Panc1 (cell line): ENCODE measurements around the gene ONECUT1. TPM values are rescaled to one million over a fixed set of nuclear protein-coding genes. Genes with fewer than 3 reads are reported as not detected.
"Not testable (repeated sequence)": the region's sequence is repeated elsewhere in the genome, so short reads cannot be mapped to it uniquely, and the experiment has no call there.

Source experiments
- ATAC-seq: fragments of 200-7000 bp; cut with Tn5 transposase; 2 replicates; pipeline ENCODE4 v1.9.1; 2020; ENCODE audit warnings: mild to moderate bottlenecking, moderate library complexity
- BruUV-seq: library from RNA; stranded (reverse); fragments of 400-500 nt; replicated peaks from 2 replicates; lab custom pipeline; 2021; lab: Mats Ljungman, UMichigan
- CTCF ChIA-PET: fragments of 300-600 bp; sonication (Branson Sonifier 250); formaldehyde crosslinking; loops from one replicate; lab custom pipeline; 2022; ENCODE audit warnings: antibody characterized with exemption; lab: Charles Lee
- POLR2A ChIA-PET: fragments of 300-600 bp; sonication (Branson Sonifier 250); formaldehyde crosslinking; loops from one replicate; lab custom pipeline; 2022; ENCODE audit warnings: antibody characterized with exemption; lab: Charles Lee
- DNase-seq: peaks from one replicate; pipeline ENCODE4 v3.0.0-alpha.2; 2010; ENCODE audit warnings: low read depth, low spot score
- H3K27ac ChIP-seq: 2 replicates; pipeline ENCODE4 v1.5.1; 2011; ENCODE audit warnings: mild to moderate bottlenecking, low read length, inconsistent platforms
- H3K27me3 ChIP-seq: fragments of 200-500 bp; sonication (Bioruptor generic); 2 replicates; pipeline ENCODE4 v1.6.0; 2014; ENCODE audit warnings: low read length, inconsistent platforms; ENCODE audit not compliant: control insufficient read depth, insufficient read depth
- H3K36me3 ChIP-seq: fragments of 200-500 bp; sonication (Bioruptor generic); 2 replicates; pipeline ENCODE4 v1.5.1; 2014; ENCODE audit warnings: inconsistent platforms, mild to moderate bottlenecking, low read length, moderate library complexity; ENCODE audit not compliant: control insufficient read depth, insufficient read depth
- H3K4me1 ChIP-seq: 2 replicates; pipeline ENCODE4 v1.5.1; 2011; ENCODE audit warnings: inconsistent platforms, mild to moderate bottlenecking, low read length, moderate library complexity; ENCODE audit not compliant: control insufficient read depth, insufficient read depth
- H3K4me3 ChIP-seq, 2 experiments: 2 replicates each; pipeline ENCODE4 v1.5.1; 2011 to 2012; ENCODE audit warnings: low read depth in 2 of 2, low read length in 2 of 2, mild to moderate bottlenecking in 2 of 2, inconsistent platforms in 1 of 2, moderate library complexity in 1 of 2
- H3K9me3 ChIP-seq: fragments of 200-500 bp; sonication (Bioruptor generic); 2 replicates; pipeline ENCODE4 v1.5.1; 2014; ENCODE audit warnings: low read depth, mild to moderate bottlenecking, inconsistent platforms, low read length, moderate library complexity; ENCODE audit not compliant: control insufficient read depth, insufficient read depth
- CTCF ChIP-seq: fragments of 450-650 bp; IDR thresholded peaks from 2 replicates; pipeline ENCODE4 v1.5.1; 2017; ENCODE audit warnings: mild to moderate bottlenecking
- POLR2AphosphoS5 ChIP-seq: IDR thresholded peaks from 2 replicates; pipeline ENCODE4 v1.6.1; 2012; ENCODE audit warnings: mild to moderate bottlenecking, low read depth, low read length, moderate library complexity
- REST ChIP-seq, 2 experiments: IDR thresholded peaks; 2 replicates each; pipeline ENCODE4 v1.6.1; 2011 to 2012; ENCODE audit warnings: low read depth in 2 of 2, control low read depth in 1 of 2, low read length in 1 of 2, mild to moderate bottlenecking in 1 of 2, moderate library complexity in 1 of 2; ENCODE audit not compliant: insufficient read depth in 1 of 2
- SIN3A ChIP-seq: IDR thresholded peaks from 2 replicates; pipeline ENCODE4 v1.6.1; 2012; ENCODE audit warnings: low read depth, mild to moderate bottlenecking, low read length, moderate library complexity, borderline replicate concordance; ENCODE audit not compliant: insufficient read depth
- TCF7L2 ChIP-seq: IDR thresholded peaks from 2 replicates; pipeline ENCODE4 v1.6.1; 2011; ENCODE audit warnings: mild to moderate bottlenecking, low read depth, low read length, inconsistent platforms
- in situ Hi-C: cut with HindIII; loops from 2 replicates; pipeline ENCODE4 v1.10.0; 2016; ENCODE audit warnings: low sequenced_read_pairs, low pct_unique_long_range_greater_than_20kb
- intact Hi-C: fragments of 100-400 bp; cut with micrococcal nuclease; formaldehyde crosslinking; loops from one replicate; pipeline ENCODE4 v1.10.0; 2022; ENCODE audit not compliant: unreplicated experiment
- total RNA-seq: library from RNA; stranded (reverse); gene quantifications from one replicate; pipeline ENCODE4 v1.2.1, GENCODE V29; 2021; ENCODE audit not compliant: unreplicated experiment

Gene ONECUT1
- total RNA-seq, 1 experiment from 2014 or later: 0.18 TPM

- Histone ChIP-seq H3K4me1 (no peaks in the 10 kb centered on the region), H3K27me3 (peaks cover 4% of the 10 kb centered on the region), H3K27ac (no peak overlapping the region), H3K9me3 (no peaks in the 10 kb centered on the region), H3K36me3 (no peaks in the 10 kb centered on the region), H3K4me3 (no peak overlapping the region)
- ChIA-PET POLR2A (no interaction called here), CTCF (no interaction called here)
- no TSS peak for BruUV-seq
- intact Hi-C loops: no loop called here
- ATAC-seq (no peak), DNase-seq (no peak)
- TF ChIP-seq POLR2AphosphoS5 (no peak), TCF7L2 (no peak), SIN3A (no peak)
- in situ Hi-C loops: no loop called here
These were observed 44.2 kb upstream of the ONECUT1 start for GRCh38 chr15:52834379-52834778.

GRCh38 chr15:52824169-52824942 lies 34.2 kb upstream of the ONECUT1 start:
- H3K36me3 ChIP-seq, BruUV-seq, H3K4me1 ChIP-seq, in situ Hi-C loops, H3K4me3 ChIP-seq, ATAC-seq, H3K9me3 ChIP-seq, intact Hi-C loops, CTCF ChIA-PET, DNase-seq, POLR2A ChIA-PET, H3K27ac ChIP-seq: not testable (repeated sequence)
- H3K27me3 ChIP-seq: peaks cover 12% of the 10 kb centered on the region

- in situ Hi-C loops (no loop called here), intact Hi-C loops (no loop called here)
- Histone ChIP-seq H3K27ac (no peak overlapping the region), H3K9me3 (no peaks in the 10 kb centered on the region), H3K36me3 (no peaks in the 10 kb centered on the region), H3K27me3 (peaks cover 16% of the 10 kb centered on the region), H3K4me3 (no peak overlapping the region), H3K4me1 (no peaks in the 10 kb centered on the region)
- ATAC-seq (no peak), DNase-seq (no peak)
- ChIA-PET POLR2A (no interaction called here), CTCF (no interaction called here)
- TF ChIP-seq SIN3A (no peak), POLR2AphosphoS5 (no peak), CTCF (no peak), TCF7L2 (no peak), REST (IDR thresholded peaks at IDR 0.05; ENCODE audit: insufficient read depth in 1 of 2, low read depth in 2 of 2, low read length in 1 of 2) (no peak)
- no TSS peak for BruUV-seq
These were observed 32.3 kb upstream of the ONECUT1 start for GRCh38 chr15:52822475-52822874.
